Measurements from ENCODE around the gene SCN8A. TPM values are rescaled to one million over a fixed set of nuclear protein-coding genes. Genes with fewer than 3 reads are reported as not detected.

SCN8A gene
- total RNA-seq, 3 donors from 2014 or later = 0.32 to 5.0 (median 1.6) TPM

- Histone ChIP-seq H3K27ac (no peak overlapping the region), H3K27me3 (no peaks in the 10 kb centered on the region), H3K9me3 (no peaks in the 10 kb centered on the region), H3K4me1 (no peaks in the 10 kb centered on the region), H3K4me3 (no peak overlapping the region), H3K36me3 (no peaks in the 10 kb centered on the region)
- TF ChIP-seq POLR2A (IDR thresholded peaks at IDR 0.05) (no peak), POLR2AphosphoS5 (IDR thresholded peaks at IDR 0.05) (no peak), CTCF (IDR thresholded peaks at IDR 0.05) (no peak)
- intact Hi-C loops (cut with DNase I; ENCODE audit: low total_unique reads) = no loop called here
- no peak for DNase-seq (ENCODE audit: low spot score in 2 of 2)
Observed at GRCh38 chr12:51722431-51722830, 131.4 kb downstream of the SCN8A start.

- no peaks in the 10 kb centered on the region for H3K27me3 ChIP-seq
- DNase-seq (ENCODE audit: low spot score in 2 of 2) = no peak
- no peaks in the 10 kb centered on the region for H3K9me3 ChIP-seq
- no peak overlapping the region for H3K4me3 ChIP-seq
- no peak for TF ChIP-seq POLR2AphosphoS5 (IDR thresholded peaks at IDR 0.05)
- no peak for TF ChIP-seq POLR2A (IDR thresholded peaks at IDR 0.05)
- TF ChIP-seq CTCF (IDR thresholded peaks at IDR 0.05) = no peak
- intact Hi-C loops (cut with DNase I; ENCODE audit: low total_unique reads) = no loop called here
- no peak overlapping the region for H3K27ac ChIP-seq
- no peaks in the 10 kb centered on the region for H3K4me1 ChIP-seq
- no peaks in the 10 kb centered on the region for H3K36me3 ChIP-seq
Observed at GRCh38 chr12:51726161-51726560, 135.1 kb downstream of the SCN8A start.

- Histone ChIP-seq H3K4me1 (no peaks in the 10 kb centered on the region), H3K27me3 (no peaks in the 10 kb centered on the region), H3K4me3 (no peak overlapping the region), H3K9me3 (no peaks in the 10 kb centered on the region), H3K36me3 (no peaks in the 10 kb centered on the region), H3K27ac (no peak overlapping the region)
- intact Hi-C loops (cut with DNase I; ENCODE audit: low total_unique reads) = no loop called here
- TF ChIP-seq POLR2AphosphoS5 (IDR thresholded peaks at IDR 0.05) (no peak), POLR2A (IDR thresholded peaks at IDR 0.05) (no peak), CTCF (IDR thresholded peaks at IDR 0.05) (no peak)
- DNase-seq (ENCODE audit: low spot score in 2 of 2) = no peak
Observed at GRCh38 chr12:51726931-51727330, 135.9 kb downstream of the SCN8A start.

- H3K4me1 ChIP-seq = no peaks in the 10 kb centered on the region
- DNase-seq (ENCODE audit: low spot score in 2 of 2) = no peak
- intact Hi-C loops (cut with DNase I; ENCODE audit: low total_unique reads) = no loop called here
- no peaks in the 10 kb centered on the region for H3K36me3 ChIP-seq
- no peaks in the 10 kb centered on the region for H3K27me3 ChIP-seq
- no peak overlapping the region for H3K27ac ChIP-seq
- peaks cover 0 to 6% of the 10 kb centered on the region in 2 donors for H3K9me3 ChIP-seq
- TF ChIP-seq POLR2A (IDR thresholded peaks at IDR 0.05) = no peak
- TF ChIP-seq CTCF (IDR thresholded peaks at IDR 0.05) = no peak
- no peak for TF ChIP-seq POLR2AphosphoS5 (IDR thresholded peaks at IDR 0.05)
- no peak overlapping the region for H3K4me3 ChIP-seq
Observed at GRCh38 chr12:51729331-51729730, 138.3 kb downstream of the SCN8A start.

- Histone ChIP-seq H3K36me3 (no peaks in the 10 kb centered on the region), H3K27ac (no peak overlapping the region), H3K4me3 (no peak overlapping the region), H3K9me3 (peaks cover 0 to 6% of the 10 kb centered on the region in 2 donors), H3K27me3 (no peaks in the 10 kb centered on the region), H3K4me1 (no peaks in the 10 kb centered on the region)
- no peak for DNase-seq (ENCODE audit: low spot score in 2 of 2)
- TF ChIP-seq CTCF (IDR thresholded peaks at IDR 0.05) (no peak), POLR2A (IDR thresholded peaks at IDR 0.05) (no peak), POLR2AphosphoS5 (IDR thresholded peaks at IDR 0.05) (no peak)
- intact Hi-C loops (cut with DNase I; ENCODE audit: low total_unique reads) = no loop called here
Observed at GRCh38 chr12:51730745-51731144, 139.7 kb downstream of the SCN8A start.

All from breast epithelium (tissue), 4 donors.